AG09309 (cell line): ENCODE measurements around the gene DYNLRB1.
A peak's percentile ranks its signal among the peaks of the same experiment; 100 is the strongest.
"Not testable (repeated sequence)": the region's sequence is repeated elsewhere in the genome, so short reads cannot be mapped to it uniquely, and the experiment has no call there.

ENCODE experiments used
- DNase-seq: peaks from one replicate; pipeline ENCODE4 v3.0.0-alpha.2; 2010; ENCODE audit warnings: low read depth
- H3K4me3 ChIP-seq: 2 replicates; pipeline ENCODE4 v1.5.1; 2011; ENCODE audit warnings: mild to moderate bottlenecking, low read depth, low read length, moderate library complexity; ENCODE audit not compliant: control insufficient read depth
- CTCF ChIP-seq: IDR thresholded peaks from 2 replicates; pipeline ENCODE4 v1.5.1; 2011; ENCODE audit warnings: mild to moderate bottlenecking, low read depth, low read length, inconsistent platforms; ENCODE audit not compliant: insufficient read depth, control insufficient read depth; ENCODE audit errors: missing control alignments

The DYNLRB1 gene

DNA sequence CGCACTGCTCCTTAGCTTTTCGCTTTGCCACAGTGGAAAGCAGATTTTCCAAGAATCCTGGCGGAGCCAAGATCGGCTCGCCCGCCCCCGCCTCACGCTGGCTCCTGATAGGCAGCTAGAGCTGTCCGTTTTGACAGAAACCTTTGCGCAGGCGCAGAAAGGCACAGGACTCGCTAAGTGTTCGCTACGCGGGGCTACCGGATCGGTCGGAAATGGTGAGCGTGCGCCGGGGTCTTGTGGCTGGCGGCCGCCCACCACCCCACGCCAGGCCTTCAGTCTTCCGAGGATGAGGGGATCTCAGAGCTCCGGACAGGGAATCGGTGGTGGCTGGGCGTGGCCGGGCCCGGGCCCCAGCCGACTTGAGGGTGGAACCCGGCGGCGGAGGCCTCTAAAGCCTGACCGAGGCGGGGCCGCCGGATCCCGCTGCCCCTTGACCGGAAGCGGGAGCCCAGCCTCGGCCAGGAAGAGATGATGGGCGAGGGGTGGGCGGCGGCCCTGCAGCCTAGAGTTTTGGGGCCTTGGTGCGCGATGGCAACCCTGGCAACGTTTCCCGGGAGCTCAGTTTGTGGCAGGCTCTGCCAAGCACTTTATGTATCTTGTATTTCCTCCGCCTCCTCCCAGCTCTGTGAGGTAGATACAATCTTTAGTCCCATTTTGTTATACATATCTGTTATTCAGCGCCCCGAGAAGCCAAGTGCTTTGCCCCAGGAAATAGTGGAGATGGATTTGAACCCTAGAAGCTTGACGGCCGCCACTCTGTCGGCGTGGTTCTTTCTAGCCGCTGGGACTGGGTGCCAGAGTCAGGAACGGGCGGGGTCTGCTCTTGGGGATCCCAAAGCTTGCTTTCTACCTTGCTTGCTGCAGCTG is at the start of gene DYNLRB1:
DYNLRB1 (plus strand) TSS at position 176 of the 867 bp plus-strand sequence; CDS start at position 213, 37 bp downstream.
- H3K4me3 ChIP-seq, result peak within 1 kb of the TSS; percentile 71
- peak; percentile 89 for DNase-seq
- TF ChIP-seq CTCF, result no peak

GRCh38 chr20:34468951-34469350 is 47.3 kb upstream of the DYNLRB1 start:
- no peak for TF ChIP-seq CTCF
- H3K4me3 ChIP-seq, result no peak overlapping the region

DNA sequence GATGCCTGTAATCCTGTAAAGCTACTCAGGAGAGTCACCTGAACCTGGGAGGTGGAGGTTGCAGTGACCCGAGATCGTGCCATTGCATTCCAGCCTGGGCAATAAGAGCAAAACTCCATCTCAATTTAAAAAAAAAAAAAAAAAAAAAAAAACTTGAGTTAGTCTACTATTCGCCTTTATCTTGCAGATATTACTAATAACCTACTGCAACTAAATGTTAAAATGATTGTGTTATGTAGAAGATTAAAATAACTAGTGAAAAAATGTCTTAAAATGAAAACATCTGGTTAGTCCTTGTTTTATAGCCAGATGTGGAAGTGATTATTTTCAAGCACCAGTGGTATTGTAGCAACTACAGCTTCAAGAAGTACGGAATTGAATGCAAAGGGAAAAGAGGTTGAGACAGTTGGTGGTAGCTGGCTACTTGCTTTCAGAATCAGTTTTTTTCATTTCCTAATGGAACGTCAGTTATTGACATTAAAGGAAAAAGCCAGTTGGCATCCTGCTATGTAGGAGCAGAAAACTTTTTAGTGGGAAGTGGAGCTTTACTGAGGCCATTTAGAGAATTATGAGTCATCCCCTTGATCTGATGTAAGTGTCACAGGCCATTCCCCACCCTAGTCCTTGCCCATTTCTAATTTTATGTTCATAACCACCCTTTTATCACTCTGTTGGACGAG is 43.8 kb upstream of the DYNLRB1 start:
- DNase-seq, result peak; percentile 41
- no peak overlapping the region for H3K4me3 ChIP-seq
- no peak for TF ChIP-seq CTCF

More at GRCh38 chr20:34468951-34469350, 47.3 kb upstream of the DYNLRB1 start:
- no peak for DNase-seq

- DNase-seq, result peak; percentile 24
- TF ChIP-seq CTCF, result peak; percentile 54
- H3K4me3 ChIP-seq, result no peak overlapping the region
Measured at GRCh38 chr20:34473262-34473883, 42.8 kb upstream of the DYNLRB1 start.

DNA sequence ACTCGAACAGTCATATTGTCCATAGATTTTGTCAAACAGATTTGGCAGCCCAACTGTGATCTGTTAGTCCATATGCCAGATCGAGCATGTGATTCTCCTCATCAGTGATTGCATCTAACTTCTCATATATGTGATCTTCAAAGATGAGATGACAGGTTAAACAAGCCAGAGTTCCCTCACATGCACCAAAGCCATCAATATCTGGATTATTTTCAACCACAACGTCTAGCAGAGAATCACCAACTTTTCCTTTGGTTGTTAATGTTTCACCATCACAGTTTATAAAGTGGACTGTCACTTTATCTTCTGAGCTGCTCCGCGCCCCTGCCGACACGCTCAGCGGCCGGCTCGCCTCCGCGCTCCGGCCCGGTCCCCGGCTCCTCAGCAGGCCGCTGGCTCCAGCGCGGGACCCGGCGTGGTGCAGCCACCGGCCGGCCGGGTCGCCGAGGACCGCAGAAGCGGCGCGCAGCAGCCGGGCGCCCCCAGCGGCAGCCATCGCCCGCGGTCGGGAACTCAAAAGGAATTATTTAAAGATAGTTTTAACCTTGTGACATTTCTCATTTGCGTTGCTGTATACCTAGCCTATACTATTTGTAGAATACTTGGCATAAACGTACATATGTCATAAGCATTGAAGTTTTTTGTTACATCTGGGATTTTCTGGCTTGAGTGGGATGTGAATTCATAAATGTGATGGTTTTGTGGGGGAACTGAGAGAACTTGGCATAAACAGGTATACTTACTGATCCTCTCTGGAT is 40.1 kb upstream of the DYNLRB1 start:
- H3K4me3 ChIP-seq, result no peak overlapping the region
- no peak for DNase-seq
- TF ChIP-seq CTCF, result peak; percentile 45

- DNase-seq, result no peak
- no peak overlapping the region for H3K4me3 ChIP-seq
- no peak for TF ChIP-seq CTCF
Measured at GRCh38 chr20:34479627-34480026, 36.6 kb upstream of the DYNLRB1 start.

GRCh38 chr20:34482154-34482553 is 34.1 kb upstream of the DYNLRB1 start:
- not testable (repeated sequence) for H3K4me3 ChIP-seq, DNase-seq

- not testable (repeated sequence) for DNase-seq, H3K4me3 ChIP-seq
Measured at GRCh38 chr20:34483585-34484220, 32.5 kb upstream of the DYNLRB1 start.
